ENCODE measurements around the gene RIOX2. TPM values are rescaled to one million over a fixed set of nuclear protein-coding genes. Genes with fewer than 3 reads are reported as not detected.
"Not testable (repeated sequence)": the region's sequence is repeated elsewhere in the genome, so short reads cannot be mapped to it uniquely, and the experiment has no call there.

RIOX2 gene
- total RNA-seq, 1 experiment from 2014 or later = 36.4 TPM

DNA sequence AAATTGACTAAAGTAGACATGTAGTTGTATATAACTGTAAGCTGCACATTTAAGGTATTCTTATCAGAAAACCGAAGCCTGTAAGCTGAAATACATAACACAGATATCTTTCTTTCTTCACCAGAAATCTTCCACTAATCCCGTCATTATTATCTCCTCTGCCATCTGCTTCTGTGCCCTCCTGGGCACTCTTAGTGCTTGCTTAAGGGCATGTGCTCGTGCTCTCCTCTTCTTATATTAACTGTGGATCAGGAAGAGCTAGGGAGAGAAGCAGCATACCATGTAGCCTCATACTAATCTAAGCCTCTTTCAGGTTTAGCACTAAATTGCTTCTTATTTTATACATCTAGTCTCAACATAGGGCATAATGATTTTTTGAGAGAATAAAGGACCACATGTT lies 60.8 kb downstream of the RIOX2 start:
- DNase-seq (ENCODE audit: low spot score) = no peak

DNA sequence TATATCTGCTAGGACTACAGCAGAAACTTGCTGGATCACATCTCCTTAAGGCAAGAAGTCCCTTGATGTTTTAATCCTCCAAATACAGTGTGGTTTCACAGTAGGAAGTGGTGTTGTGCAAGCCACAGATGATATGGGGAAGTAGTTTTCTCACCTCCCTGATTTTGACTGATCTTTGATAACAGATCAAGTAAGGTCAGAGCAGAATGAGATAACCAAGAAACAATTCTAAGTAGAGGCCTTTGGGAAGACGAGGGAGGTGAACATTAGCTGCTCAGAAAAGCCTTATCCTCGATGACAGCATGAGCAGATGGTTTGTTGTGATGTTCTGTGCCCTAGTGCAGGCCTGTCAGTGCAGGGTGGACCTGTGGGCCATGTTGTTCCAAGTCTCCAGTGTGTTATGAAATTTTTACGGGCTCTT lies 61.3 kb downstream of the RIOX2 start:
- DNase-seq (ENCODE audit: low spot score) = no peak

DNA sequence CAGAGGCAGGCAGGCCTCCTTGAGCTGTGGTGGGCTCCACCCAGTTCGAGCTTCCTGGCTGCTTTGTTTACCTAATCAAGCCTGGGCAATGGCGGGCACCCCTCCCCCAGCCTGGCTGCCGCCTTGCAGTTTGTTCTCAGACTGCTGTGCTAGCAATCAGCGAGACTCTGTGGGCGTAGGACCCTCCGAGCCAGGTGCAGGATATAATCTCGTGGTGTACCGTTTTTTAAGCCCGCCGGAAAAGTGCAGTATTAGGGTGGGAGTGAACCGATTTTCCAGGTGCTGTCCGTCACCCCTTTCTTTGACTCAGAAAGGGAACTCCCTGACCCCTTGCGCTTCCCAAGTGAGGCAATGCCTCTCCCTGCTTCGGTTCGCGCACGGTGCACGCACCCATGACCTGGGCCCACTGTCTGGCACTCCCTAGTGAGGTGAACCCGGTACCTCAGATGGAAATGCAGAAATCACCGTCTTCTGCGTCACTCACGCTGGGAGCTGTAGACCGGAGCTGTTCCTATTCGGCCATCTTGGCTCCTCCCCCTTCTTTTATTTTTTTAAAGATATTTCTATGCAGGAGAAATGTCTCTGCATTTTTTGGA lies 61.9 kb downstream of the RIOX2 start:
- not testable (repeated sequence) for DNase-seq (ENCODE audit: low spot score)

DNA sequence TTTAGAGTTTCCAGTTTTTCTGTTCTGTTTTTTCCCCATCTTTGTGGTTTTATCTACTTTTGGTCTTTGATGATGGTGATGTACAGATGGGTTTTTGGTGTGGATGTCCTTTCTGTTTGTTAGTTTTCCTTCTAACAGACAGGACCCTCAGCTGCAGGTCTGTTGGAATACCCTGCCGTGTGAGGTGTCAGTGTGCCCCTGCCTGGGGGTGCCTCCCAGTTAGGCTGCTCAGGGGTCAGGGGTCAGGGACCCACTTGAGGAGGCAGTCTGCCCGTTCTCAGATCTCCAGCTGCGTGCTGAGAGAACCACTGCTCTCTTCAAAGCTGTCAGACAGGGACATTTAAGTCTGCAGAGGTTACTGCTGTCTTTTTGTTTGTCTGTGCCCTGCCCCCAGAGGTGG lies 62.4 kb downstream of the RIOX2 start:
- DNase-seq (ENCODE audit: low spot score) = not testable (repeated sequence)

DNA sequence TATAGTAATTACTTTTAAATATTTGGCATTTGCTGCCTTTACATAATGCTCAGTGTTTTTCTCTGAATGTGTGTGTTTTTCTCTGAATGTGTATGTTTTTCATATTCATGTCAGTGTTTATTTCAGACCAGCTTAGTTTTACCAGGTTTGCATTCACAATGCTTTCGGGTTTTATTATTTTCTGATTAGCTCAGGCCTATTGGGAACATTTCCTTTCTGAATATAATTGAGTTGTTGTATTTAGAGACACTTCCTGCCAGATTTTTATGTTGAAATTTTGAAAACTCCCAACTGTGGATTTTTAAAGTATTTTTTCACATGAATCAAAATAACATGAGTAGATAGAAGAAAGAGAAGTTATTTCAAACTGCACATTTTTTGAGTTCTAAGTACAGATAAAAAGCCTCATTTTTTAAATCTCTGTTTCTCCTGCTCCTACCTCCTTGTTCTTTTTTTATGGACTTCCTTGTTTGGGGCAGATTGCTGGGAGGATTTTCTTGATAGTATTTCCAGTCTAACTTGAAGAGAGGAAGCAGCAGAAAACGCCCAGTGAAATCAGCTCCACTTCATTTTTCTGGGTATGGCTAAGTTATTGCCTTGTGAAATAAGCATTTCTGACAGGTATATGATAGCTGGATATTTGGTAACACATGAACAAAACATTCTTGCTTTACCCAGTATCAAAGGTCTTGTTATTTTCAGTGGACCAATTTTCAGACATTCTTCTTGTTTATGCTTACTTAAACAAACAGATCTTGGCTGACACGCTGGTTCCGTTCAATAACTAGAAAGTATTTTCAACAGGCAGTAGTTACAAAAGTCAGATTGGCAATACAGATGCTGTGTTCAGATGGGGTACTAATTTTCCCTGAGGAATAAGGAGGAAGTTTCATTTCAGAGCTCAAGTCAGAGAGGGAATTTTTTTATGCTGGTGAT lies 70.7 kb downstream of the RIOX2 start:
- no peak for DNase-seq (ENCODE audit: low spot score)

DNA sequence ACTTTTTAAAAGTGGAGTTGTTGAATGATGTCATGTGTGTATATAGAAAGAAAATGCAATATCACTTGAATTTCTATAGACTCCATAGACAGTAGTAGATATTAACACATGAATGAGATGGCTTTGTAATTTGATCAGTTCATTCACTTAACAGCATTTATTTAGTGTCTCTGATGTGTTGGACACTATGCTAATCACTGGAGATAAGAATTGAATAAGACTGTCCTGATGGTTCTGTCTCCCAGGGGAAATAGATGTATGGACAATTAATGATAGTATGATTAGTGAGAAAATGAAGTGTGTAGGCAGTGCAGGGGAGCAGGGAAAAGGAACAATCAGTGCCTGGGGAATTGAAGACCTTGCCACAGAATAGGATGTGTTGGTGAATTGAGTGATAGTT lies 72.9 kb downstream of the RIOX2 start:
- no peak for DNase-seq (ENCODE audit: low spot score)

DNA sequence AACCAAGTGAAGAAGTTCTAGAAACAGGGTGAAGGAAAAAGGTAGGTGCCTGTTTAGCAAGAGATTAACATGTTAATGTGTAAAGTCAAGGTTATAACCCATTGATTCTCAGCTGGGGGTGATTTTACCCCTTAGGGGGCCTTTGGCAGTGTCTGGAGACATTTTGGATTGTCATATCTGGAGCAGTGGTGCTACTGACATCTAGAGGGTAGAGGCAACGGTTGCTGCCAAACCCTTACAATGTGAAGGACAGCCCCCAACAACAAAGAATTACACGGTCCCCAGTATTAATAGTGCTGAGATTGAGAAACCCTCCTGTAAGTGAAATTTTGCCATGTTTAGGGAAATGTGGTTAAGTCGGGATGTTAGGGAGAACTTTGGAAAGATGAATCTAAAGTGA lies 75.7 kb downstream of the RIOX2 start:
- no peak for DNase-seq (ENCODE audit: low spot score)

DNA sequence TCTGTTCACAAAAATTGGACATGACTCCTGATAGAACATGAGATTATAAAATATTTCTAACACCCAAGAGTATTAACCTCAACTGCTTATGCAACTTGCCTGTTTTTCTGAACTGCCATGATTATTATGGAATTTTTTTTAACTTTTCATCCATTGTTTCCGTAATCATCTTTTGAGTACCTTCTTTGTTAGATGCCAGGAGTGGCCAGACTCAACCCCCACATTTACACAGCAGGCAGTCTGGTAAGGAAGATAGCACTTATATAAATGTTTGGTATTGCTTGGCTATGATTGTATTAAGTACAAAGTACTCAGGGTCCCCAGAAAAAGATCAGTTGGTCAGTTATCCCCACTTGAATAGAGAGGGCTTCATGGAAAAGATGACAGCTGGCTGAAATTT lies 76.1 kb downstream of the RIOX2 start:
- DNase-seq (ENCODE audit: low spot score) = no peak

DNA sequence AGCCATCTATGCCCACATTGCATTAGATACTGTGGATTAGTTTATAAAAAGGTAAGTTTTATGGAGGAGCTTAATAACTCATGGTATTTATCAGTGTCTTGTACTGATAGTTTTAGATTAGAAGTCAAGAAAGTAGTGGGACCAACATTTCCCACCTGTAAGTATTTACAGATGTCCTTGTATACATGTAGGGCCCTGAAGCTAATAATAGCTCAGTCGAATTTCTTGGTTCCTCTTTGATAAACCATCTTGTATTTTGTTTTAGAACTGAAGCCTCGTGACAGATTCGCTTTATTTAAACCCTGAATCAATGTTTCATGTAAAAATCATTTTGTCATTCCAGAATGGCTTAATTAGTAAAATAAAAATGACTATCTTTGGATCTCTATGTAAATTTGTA lies 77.0 kb downstream of the RIOX2 start:
- DNase-seq (ENCODE audit: low spot score) = no peak

DNA sequence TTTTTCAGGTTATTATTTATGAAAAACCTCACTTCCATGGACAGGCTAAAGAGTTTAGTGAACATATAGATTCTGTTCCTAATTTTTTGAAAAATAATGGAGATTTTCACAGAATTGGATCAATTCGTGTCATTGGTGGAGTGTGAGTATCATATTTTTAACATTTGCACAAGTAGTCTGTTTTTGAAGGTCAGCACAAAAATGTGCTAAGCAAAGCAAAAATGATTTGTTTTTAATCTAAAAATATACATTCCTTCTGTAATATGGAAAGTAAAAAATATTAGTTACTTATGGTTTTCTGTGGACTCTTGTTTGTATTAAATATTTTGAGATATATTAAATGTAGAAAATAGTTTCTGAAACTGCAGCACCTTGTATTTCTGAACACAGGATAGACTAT lies 79.4 kb downstream of the RIOX2 start:
- DNase-seq (ENCODE audit: low spot score) = no peak

Other genes starting within 250 kb of the RIOX2 start
- gene ARL6, start 207.7 kb downstream of the RIOX2 start, total RNA-seq (2014; rRNA removed; shearing (Covaris generic)) = 14.4 and 31.3 TPM in 2 replicates
- 9.2 and 11.7 TPM in 2 replicates for gene CRYBG3, start 150.4 kb downstream of the RIOX2 start, total RNA-seq (2014; rRNA removed; shearing (Covaris generic))
- gene GABRR3, start 62.9 kb upstream of the RIOX2 start, total RNA-seq (2014; rRNA removed; shearing (Covaris generic)) = not detected in 2 replicates
- not detected in 2 replicates for gene OR5AC2, start 114.7 kb upstream of the RIOX2 start, total RNA-seq (2014; rRNA removed; shearing (Covaris generic))
- gene OR5H1, start 158.3 kb upstream of the RIOX2 start, total RNA-seq (2014; rRNA removed; shearing (Covaris generic)) = not detected in 2 replicates
- not detected in 2 replicates for gene OR5H14, start 175.0 kb upstream of the RIOX2 start, total RNA-seq (2014; rRNA removed; shearing (Covaris generic))
- gene OR5H15, start 194.3 kb upstream of the RIOX2 start, total RNA-seq (2014; rRNA removed; shearing (Covaris generic)) = not detected in 2 replicates